HL-60 (cell line): ENCODE measurements around the gene PRDM15.

Experiments used
- DNase-seq, 2 experiments: peaks; one replicate each; pipeline ENCODE4 v3.0.0-alpha.2; 2010 to 2020; ENCODE audit warnings: low read depth in 1 of 2, low spot score in 1 of 2
- H3K27ac ChIP-seq: fragments of 250-450 bp; sonication (Bioruptor Pico); replicated peaks from 2 replicates; pipeline ENCODE4 v1.5.1; 2020; ENCODE audit warnings: mild to moderate bottlenecking, moderate library complexity
- H3K27me3 ChIP-seq: fragments of 250-450 bp; sonication (Bioruptor Pico); 2 replicates; pipeline ENCODE4 v1.5.1; 2021; ENCODE audit warnings: mild to moderate bottlenecking, moderate library complexity; ENCODE audit not compliant: insufficient read depth, poor library complexity, severe bottlenecking
- H3K4me3 ChIP-seq: replicated peaks from 2 replicates; pipeline ENCODE4 v1.5.1; 2011; ENCODE audit warnings: mild to moderate bottlenecking, control low read depth, low read length; ENCODE audit not compliant: insufficient read depth
- CTCF ChIP-seq: IDR thresholded peaks from one replicate; pipeline ENCODE4 v1.5.1; 2011; ENCODE audit warnings: low read length, control low read depth, inconsistent platforms; ENCODE audit not compliant: insufficient read depth
- GABPA ChIP-seq: IDR thresholded peaks from 2 replicates; pipeline ENCODE4 v1.6.1; 2012; ENCODE audit warnings: low read depth
- POLR2AphosphoS5 ChIP-seq: IDR thresholded peaks from 2 replicates; pipeline ENCODE4 v1.6.1; 2012; ENCODE audit warnings: low read depth
- SPI1 ChIP-seq: IDR thresholded peaks from 2 replicates; pipeline ENCODE4 v1.6.1; 2012; ENCODE audit warnings: low read depth, mild to moderate bottlenecking, borderline replicate concordance
- TF ChIP-seq, protein P1 (sequence below): IDR thresholded peaks from 2 replicates; pipeline ENCODE4 v1.6.1; 2012; ENCODE audit warnings: low read depth; ENCODE audit not compliant: insufficient replicate concordance

The PRDM15 gene

GRCh38 chr21:41836166-41837015 is 42.8 kb downstream of the PRDM15 start:
- DNase-seq, result no peak
- no peak overlapping the region for H3K27ac ChIP-seq
- H3K4me3 ChIP-seq, result no peak overlapping the region
- no peak for TF ChIP-seq POLR2AphosphoS5
- H3K27me3 ChIP-seq, result no peaks in the 10 kb centered on the region

GRCh38 chr21:41835711-41836154 is 43.4 kb downstream of the PRDM15 start:
- H3K4me3 ChIP-seq, result no peak overlapping the region
- H3K27me3 ChIP-seq, result no peaks in the 10 kb centered on the region
- TF ChIP-seq CTCF (no peak), SPI1 (no peak), GABPA (no peak), POLR2AphosphoS5 (no peak)
- TF ChIP-seq, protein P1, sequence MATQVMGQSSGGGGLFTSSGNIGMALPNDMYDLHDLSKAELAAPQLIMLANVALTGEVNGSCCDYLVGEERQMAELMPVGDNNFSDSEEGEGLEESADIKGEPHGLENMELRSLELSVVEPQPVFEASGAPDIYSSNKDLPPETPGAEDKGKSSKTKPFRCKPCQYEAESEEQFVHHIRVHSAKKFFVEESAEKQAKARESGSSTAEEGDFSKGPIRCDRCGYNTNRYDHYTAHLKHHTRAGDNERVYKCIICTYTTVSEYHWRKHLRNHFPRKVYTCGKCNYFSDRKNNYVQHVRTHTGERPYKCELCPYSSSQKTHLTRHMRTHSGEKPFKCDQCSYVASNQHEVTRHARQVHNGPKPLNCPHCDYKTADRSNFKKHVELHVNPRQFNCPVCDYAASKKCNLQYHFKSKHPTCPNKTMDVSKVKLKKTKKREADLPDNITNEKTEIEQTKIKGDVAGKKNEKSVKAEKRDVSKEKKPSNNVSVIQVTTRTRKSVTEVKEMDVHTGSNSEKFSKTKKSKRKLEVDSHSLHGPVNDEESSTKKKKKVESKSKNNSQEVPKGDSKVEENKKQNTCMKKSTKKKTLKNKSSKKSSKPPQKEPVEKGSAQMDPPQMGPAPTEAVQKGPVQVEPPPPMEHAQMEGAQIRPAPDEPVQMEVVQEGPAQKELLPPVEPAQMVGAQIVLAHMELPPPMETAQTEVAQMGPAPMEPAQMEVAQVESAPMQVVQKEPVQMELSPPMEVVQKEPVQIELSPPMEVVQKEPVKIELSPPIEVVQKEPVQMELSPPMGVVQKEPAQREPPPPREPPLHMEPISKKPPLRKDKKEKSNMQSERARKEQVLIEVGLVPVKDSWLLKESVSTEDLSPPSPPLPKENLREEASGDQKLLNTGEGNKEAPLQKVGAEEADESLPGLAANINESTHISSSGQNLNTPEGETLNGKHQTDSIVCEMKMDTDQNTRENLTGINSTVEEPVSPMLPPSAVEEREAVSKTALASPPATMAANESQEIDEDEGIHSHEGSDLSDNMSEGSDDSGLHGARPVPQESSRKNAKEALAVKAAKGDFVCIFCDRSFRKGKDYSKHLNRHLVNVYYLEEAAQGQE, result no peak
- H3K27ac ChIP-seq, result no peak overlapping the region
- DNase-seq, result no peak

DNA sequence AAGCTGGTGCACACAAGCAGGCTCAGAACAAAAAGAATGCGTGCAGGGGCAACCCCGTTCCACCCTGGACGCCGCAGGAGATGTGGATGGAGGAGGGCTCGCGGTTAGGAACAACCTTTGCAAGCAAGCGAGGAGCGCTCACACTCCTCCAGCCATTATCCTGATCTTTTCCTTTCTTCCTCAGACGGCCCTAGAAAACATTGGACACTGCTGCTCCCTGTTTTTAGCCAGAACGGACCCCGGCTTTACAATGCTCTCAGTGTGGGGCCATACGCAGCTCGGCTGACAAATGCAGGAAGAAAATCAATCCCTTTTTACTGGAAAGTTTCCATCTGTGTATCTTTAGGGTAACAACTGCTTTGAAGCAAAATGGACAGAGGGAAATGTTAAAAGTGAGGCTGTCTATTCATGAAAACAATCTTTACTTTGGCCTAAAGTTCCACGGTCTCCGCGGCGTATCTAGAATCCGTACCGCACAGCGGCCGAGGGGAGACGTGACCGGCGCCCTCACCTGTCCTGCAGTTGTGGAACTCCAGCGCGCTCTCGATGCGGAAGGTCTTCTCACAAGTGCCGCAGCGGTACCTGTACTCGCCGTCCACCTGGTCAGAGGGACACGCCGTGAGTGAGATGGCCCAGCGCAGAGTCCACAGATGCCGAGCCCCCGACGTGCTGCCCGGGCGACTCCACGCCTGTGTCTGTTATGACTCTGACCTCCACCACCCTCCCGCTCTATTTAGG is 44.0 kb downstream of the PRDM15 start:
- no peaks in the 10 kb centered on the region for H3K27me3 ChIP-seq
- H3K27ac ChIP-seq, result no peak overlapping the region
- TF ChIP-seq, protein P1, result no peak
- TF ChIP-seq SPI1 (no peak), CTCF (no peak), POLR2AphosphoS5 (no peak), GABPA (no peak)
- no peak for DNase-seq
- H3K4me3 ChIP-seq, result no peak overlapping the region

- no peak for DNase-seq
- Histone ChIP-seq H3K4me3 (no peak overlapping the region), H3K27ac (no peak overlapping the region), H3K27me3 (no peaks in the 10 kb centered on the region)
- no peak for TF ChIP-seq GABPA
- TF ChIP-seq CTCF, result no peak
- TF ChIP-seq, protein P1, result no peak
- no peak for TF ChIP-seq SPI1
Measured at GRCh38 chr21:41834252-41834925, 44.8 kb downstream of the PRDM15 start.
